PC-3 (cell line): Measurements from ENCODE around the gene CCDC187. TPM values are rescaled to one million over a fixed set of nuclear protein-coding genes. Genes with fewer than 3 reads are reported as not detected.

Experiments used
- ATAC-seq: fragments of 200-7000 bp; cut with Tn5 transposase; 2 replicates; pipeline ENCODE4 v1.9.1; 2020; ENCODE audit warnings: mild to moderate bottlenecking, moderate library complexity
- BruUV-seq: library from RNA; stranded (reverse); fragments of 400-500 nt; replicated peaks from 2 replicates; lab custom pipeline; 2021; lab: Mats Ljungman, UMichigan
- CTCF ChIA-PET: fragments of 300-600 bp; sonication (Branson Sonifier 250); formaldehyde crosslinking; loops from one replicate; lab custom pipeline; 2022; ENCODE audit warnings: antibody characterized with exemption; lab: Charles Lee
- POLR2A ChIA-PET: fragments of 300-600 bp; sonication (Branson Sonifier 250); formaldehyde crosslinking; loops from one replicate; lab custom pipeline; 2022; ENCODE audit warnings: antibody characterized with exemption; ENCODE audit not compliant: unreplicated experiment; lab: Charles Lee
- DNase-seq: peaks from one replicate; pipeline ENCODE4 v3.0.0-alpha.2; 2015
- H2AFZ ChIP-seq: fragments of 300-600 bp; sonication (generic); 2 replicates; pipeline ENCODE4 v1.6.0; 2016; ENCODE audit warnings: antibody characterized with exemption, low read length
- H3F3A ChIP-seq: fragments of 300-600 bp; sonication (generic); one replicate; pipeline ENCODE4 v1.6.0; 2017; ENCODE audit warnings: antibody characterized with exemption, low read length, control low read depth, mild to moderate bottlenecking; ENCODE audit not compliant: unreplicated experiment
- H3K27ac ChIP-seq: fragments of 300-600 bp; sonication (generic); 2 replicates; pipeline ENCODE4 v1.5.1; 2016; ENCODE audit warnings: mild to moderate bottlenecking, low read length
- H3K27me3 ChIP-seq: fragments of 300-600 bp; sonication (generic); 2 replicates; pipeline ENCODE4 v1.6.1; 2016; ENCODE audit warnings: low read length, mixed read lengths
- H3K36me3 ChIP-seq: fragments of 300-600 bp; sonication (generic); 2 replicates; pipeline ENCODE4 v1.6.1; 2016; ENCODE audit warnings: low read depth, mixed run types, low read length, mixed read lengths
- H3K4me1 ChIP-seq: fragments of 300-600 bp; sonication (generic); 2 replicates; pipeline ENCODE4 v1.5.1; 2016; ENCODE audit warnings: low read length; ENCODE audit not compliant: insufficient read depth
- H3K4me2 ChIP-seq: fragments of 300-600 bp; sonication (generic); 2 replicates; pipeline ENCODE4 v1.6.0; 2016; ENCODE audit warnings: low read length
- H3K4me3 ChIP-seq: fragments of 300-600 bp; sonication (generic); 2 replicates; pipeline ENCODE4 v1.5.1; 2016; ENCODE audit warnings: mild to moderate bottlenecking, low read length, mixed read lengths
- H3K79me2 ChIP-seq: fragments of 300-600 bp; sonication (generic); 2 replicates; pipeline ENCODE4 v1.6.1; 2017; ENCODE audit warnings: low read length, mixed read lengths
- H3K9ac ChIP-seq: fragments of 300-600 bp; sonication (generic); 2 replicates; pipeline ENCODE4 v1.6.0; 2016; ENCODE audit warnings: mild to moderate bottlenecking, low read length
- H3K9me2 ChIP-seq: fragments of 300-600 bp; sonication (generic); replicated peaks from 2 replicates; pipeline ENCODE4 v1.6.1; 2016; ENCODE audit warnings: mixed run types, low read length, mixed read lengths
- H3K9me3 ChIP-seq: fragments of 300-600 bp; sonication (generic); 2 replicates; pipeline ENCODE4 v1.6.1; 2016; ENCODE audit warnings: low read length, mixed read lengths
- H4K20me1 ChIP-seq: fragments of 300-600 bp; sonication (generic); 2 replicates; pipeline ENCODE4 v1.6.1; 2016; ENCODE audit warnings: low read length, mixed read lengths
- EZH2 ChIP-seq: fragments of 300-600 bp; sonication (generic); IDR thresholded peaks from one replicate; pipeline ENCODE4 v1.6.1; 2017; ENCODE audit warnings: antibody characterized with exemption, mild to moderate bottlenecking, low read length; ENCODE audit not compliant: unreplicated experiment
- EZH2phosphoT487 ChIP-seq: fragments of 300-600 bp; sonication (generic); IDR thresholded peaks from 2 replicates; pipeline ENCODE4 v1.6.1; 2018; ENCODE audit warnings: mild to moderate bottlenecking, antibody characterized with exemption, low read length, borderline replicate concordance
- intact Hi-C: fragments of 100-400 bp; cut with micrococcal nuclease; formaldehyde crosslinking; loops from 2 replicates; pipeline ENCODE4 v1.9.0; 2023
- total RNA-seq: library from RNA; depleted of rRNA; stranded (reverse); fragments of >200 nt; gene quantifications from 2 replicates; pipeline ENCODE4 v1.2.3, GENCODE V29; 2014
- TF ChIP-seq, protein P1 (sequence below): fragments of 300-600 bp; sonication (generic); conservative IDR thresholded peaks from 2 replicates; pipeline ENCODE4 v1.5.1; 2017; ENCODE audit warnings: antibody characterized with exemption, low read depth, mild to moderate bottlenecking, low read length

CCDC187 gene
- total RNA-seq, 1 experiment from 2014 or later, result 0.04 TPM

DNA sequence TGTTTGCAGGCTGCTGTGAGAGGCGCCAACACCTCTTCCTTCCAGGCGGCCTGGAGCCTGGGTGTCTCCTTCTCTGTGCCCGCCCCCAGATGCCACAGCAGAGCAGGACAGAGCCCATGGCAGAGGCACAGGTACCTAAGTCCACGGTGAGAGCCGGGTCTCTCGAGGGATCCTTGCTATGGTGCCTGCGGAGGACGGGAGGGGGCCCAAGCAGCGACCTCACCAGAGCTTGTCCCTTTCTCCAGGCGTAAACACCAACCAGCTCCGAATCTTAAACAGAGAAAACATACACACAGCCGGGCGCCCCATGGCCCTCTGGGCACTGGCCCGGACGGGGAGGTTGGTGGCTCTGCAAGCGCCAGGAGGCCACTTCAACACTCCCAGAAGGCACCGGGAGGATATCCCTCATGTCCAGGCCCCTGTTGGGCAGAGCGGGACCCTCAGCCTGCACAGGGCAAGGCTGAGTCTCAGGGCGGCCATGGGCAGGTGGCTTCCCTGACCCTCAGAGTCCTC lies 11.8 kb downstream of the CCDC187 start:
- no peaks in the 10 kb centered on the region for H3F3A ChIP-seq
- no peaks in the 10 kb centered on the region for H3K79me2 ChIP-seq
- peak overlapping the region; percentile 71; the same call in 1 of the 2 replicates for H3K4me2 ChIP-seq
- BruUV-seq, result no TSS peak
- H3K27ac ChIP-seq, result no peak overlapping the region
- no peaks in the 10 kb centered on the region for H3K9me2 ChIP-seq
- POLR2A ChIA-PET, result no interaction called here
- no peak for DNase-seq
- H3K4me3 ChIP-seq, result no peak overlapping the region
- H3K27me3 ChIP-seq, result no peaks in the 10 kb centered on the region
- no peak overlapping the region for H2AFZ ChIP-seq
- no peaks in the 10 kb centered on the region for H3K9me3 ChIP-seq
- intact Hi-C loops, result no loop called here
- no peak for ATAC-seq
- CTCF ChIA-PET, result no interaction called here
- H3K4me1 ChIP-seq, result peaks cover 7% of the 10 kb centered on the region
- no peak overlapping the region for H3K9ac ChIP-seq
- H3K36me3 ChIP-seq, result no peaks in the 10 kb centered on the region
- no peaks in the 10 kb centered on the region for H4K20me1 ChIP-seq
- no peak for TF ChIP-seq EZH2
- TF ChIP-seq, protein P1, sequence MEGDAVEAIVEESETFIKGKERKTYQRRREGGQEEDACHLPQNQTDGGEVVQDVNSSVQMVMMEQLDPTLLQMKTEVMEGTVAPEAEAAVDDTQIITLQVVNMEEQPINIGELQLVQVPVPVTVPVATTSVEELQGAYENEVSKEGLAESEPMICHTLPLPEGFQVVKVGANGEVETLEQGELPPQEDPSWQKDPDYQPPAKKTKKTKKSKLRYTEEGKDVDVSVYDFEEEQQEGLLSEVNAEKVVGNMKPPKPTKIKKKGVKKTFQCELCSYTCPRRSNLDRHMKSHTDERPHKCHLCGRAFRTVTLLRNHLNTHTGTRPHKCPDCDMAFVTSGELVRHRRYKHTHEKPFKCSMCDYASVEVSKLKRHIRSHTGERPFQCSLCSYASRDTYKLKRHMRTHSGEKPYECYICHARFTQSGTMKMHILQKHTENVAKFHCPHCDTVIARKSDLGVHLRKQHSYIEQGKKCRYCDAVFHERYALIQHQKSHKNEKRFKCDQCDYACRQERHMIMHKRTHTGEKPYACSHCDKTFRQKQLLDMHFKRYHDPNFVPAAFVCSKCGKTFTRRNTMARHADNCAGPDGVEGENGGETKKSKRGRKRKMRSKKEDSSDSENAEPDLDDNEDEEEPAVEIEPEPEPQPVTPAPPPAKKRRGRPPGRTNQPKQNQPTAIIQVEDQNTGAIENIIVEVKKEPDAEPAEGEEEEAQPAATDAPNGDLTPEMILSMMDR, result no peak
- TF ChIP-seq EZH2phosphoT487, result no peak

DNA sequence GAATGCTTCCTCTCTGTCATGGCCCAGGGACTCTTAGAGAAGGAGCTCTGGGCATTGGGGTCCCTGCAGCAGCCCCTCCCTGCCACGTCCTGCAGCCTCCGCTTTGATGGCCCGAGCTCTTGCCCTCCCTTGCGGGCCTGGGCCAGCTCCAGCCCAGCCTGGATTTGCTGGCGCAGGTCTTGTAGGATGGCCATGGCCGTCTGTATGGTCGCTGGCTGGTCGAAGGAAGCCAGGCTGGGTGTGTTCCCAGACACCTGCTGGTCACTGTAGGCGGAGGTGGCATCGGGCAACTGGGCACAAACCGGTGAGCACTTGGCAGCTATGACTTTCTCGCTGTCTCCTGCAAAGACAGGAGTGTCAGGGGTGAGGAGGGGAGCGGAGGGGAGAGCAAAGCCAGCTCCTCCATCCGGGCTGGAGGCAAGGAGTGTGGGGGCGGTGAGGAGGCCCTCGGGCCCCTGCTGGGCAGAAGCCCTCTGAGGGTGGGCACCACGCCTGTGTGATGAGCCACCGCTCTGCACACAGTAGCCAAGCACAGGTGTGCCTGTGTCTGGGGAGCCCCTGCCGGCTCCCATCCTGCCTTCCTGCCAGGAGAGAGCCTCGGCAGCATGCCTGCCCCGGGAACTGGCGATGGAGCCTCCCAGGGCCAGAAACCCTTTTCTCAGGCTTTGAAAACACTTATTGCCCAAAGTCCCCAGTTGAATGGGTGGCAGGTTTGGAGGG lies 12.4 kb downstream of the CCDC187 start:
- Histone ChIP-seq H3K79me2 (no peaks in the 10 kb centered on the region), H3K4me1 (peaks cover 1% of the 10 kb centered on the region), H2AFZ (no peak overlapping the region), H3K9me3 (no peaks in the 10 kb centered on the region), H3K9me2 (no peaks in the 10 kb centered on the region), H3K9ac (no peak overlapping the region), H3K36me3 (no peaks in the 10 kb centered on the region), H4K20me1 (no peaks in the 10 kb centered on the region), H3K4me2 (no peak overlapping the region), H3K4me3 (no peak overlapping the region), H3F3A (no peaks in the 10 kb centered on the region), H3K27ac (no peak overlapping the region), H3K27me3 (no peaks in the 10 kb centered on the region)
- BruUV-seq, result no TSS peak
- no peak for TF ChIP-seq EZH2
- no peak for TF ChIP-seq EZH2phosphoT487
- TF ChIP-seq, protein P1, result no peak
- ATAC-seq, result no peak
- ChIA-PET POLR2A (no interaction called here), CTCF (no interaction called here)
- DNase-seq, result no peak
- intact Hi-C loops, result no loop called here

DNA sequence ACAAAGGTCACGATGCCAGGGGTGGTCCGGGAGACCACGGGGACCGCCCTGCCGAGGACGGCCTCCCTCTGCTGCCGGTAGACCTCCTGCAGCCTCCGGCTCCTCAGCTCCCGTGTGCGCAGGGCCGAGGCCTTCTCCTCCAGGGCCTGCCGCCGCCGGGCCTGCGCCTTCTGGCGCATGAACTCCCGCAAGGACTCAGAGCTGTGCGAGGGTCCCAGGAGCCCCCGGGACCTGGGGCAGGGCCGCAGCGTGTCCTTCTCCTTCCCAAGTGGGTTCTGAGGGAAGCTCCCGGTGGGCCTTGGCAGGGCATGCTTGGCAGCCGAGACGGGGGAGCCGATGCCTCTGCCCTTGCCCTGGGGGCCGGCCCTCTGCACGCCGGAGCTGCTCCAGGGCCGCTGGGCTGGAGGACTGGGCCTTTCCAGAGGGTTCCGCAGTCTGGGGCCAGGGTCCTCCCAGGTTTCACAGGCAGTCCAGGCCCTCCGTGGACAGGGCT lies 13.3 kb downstream of the CCDC187 start:
- H3K9me2 ChIP-seq, result no peaks in the 10 kb centered on the region
- BruUV-seq, result no TSS peak
- no peaks in the 10 kb centered on the region for H4K20me1 ChIP-seq
- DNase-seq, result no peak
- no peak for TF ChIP-seq EZH2phosphoT487
- TF ChIP-seq, protein P1, result no peak
- no peak for TF ChIP-seq EZH2
- H3K4me2 ChIP-seq, result no peak overlapping the region
- no peaks in the 10 kb centered on the region for H3K9me3 ChIP-seq
- no peaks in the 10 kb centered on the region for H3K27me3 ChIP-seq
- H3K9ac ChIP-seq, result no peak overlapping the region
- ChIA-PET POLR2A (no interaction called here), CTCF (no interaction called here)
- H3K4me1 ChIP-seq, result no peaks in the 10 kb centered on the region
- no peaks in the 10 kb centered on the region for H3F3A ChIP-seq
- H3K36me3 ChIP-seq, result no peaks in the 10 kb centered on the region
- H3K4me3 ChIP-seq, result no peak overlapping the region
- H3K79me2 ChIP-seq, result no peaks in the 10 kb centered on the region
- H3K27ac ChIP-seq, result no peak overlapping the region
- no peak for ATAC-seq
- intact Hi-C loops, result no loop called here
- no peak overlapping the region for H2AFZ ChIP-seq
